NCI-H146 (cell line): ENCODE measurements around the gene NFIL3.
"Not testable (repeated sequence)": the region's sequence is repeated elsewhere in the genome, so short reads cannot be mapped to it uniquely, and the experiment has no call there.

Experiments used
- DNase-seq: peaks from one replicate; lab custom pipeline; 2025; lab: John Stamatoyannopoulos, UW

Gene NFIL3

DNA sequence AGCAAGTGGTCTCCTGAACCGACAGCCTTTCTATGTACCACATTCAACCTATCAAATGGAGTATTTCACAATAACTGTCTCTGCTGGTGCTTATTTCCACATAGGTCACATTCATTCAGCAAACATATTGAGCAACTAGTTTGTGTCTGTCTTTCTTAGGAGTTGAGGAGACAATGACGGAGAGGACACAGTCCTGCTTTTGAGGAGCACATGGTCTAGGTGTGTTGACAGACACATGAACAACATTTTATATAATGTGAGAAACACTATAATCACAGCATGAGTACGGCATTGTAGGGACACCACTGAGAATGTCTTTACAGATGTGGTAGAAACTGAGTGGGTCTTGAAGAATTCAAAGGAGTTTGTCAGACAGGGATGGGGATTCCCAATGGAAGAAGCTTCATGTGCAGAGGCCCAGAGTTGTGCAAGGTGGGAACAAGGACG, 28.5 kb downstream of the NFIL3 start:
- DNase-seq: no peak

DNA sequence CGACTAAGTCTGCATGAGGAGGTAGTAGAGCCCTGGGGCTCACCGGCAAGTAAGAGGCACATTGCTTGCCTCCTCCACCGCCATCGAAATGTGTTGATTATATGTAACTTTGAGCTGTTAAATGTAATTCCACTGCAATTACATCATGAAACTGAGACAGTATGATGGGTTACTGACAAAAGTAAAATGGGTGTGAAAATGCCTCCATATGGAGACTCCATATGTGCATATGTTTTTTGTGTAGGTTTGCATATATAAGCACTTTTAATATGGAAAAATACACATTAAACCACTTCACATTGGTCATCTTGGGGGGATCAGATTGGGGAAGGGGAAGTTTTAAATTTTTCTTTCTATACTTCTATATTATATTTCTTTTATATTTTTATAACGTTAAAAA, 29.8 kb downstream of the NFIL3 start:
- DNase-seq: no peak

DNA sequence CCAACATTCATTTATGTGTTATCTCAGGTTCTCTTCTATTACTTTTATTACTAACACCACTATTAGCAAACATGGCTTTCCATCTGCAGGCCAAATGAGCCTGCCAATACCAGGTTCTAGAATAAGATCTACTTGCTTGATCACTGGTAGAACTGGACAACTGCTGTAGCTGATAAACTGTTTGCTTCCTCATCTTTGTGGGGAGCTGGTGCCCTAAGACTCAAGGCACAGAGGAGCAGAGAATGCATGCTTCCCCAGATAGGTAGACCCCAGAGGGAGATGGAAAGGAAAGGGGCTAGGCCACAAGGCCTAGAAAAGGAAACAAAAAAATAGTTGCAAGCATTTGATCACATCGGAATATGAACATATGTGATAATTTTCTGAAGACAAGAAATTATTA, 31.2 kb downstream of the NFIL3 start:
- DNase-seq: no peak

DNA sequence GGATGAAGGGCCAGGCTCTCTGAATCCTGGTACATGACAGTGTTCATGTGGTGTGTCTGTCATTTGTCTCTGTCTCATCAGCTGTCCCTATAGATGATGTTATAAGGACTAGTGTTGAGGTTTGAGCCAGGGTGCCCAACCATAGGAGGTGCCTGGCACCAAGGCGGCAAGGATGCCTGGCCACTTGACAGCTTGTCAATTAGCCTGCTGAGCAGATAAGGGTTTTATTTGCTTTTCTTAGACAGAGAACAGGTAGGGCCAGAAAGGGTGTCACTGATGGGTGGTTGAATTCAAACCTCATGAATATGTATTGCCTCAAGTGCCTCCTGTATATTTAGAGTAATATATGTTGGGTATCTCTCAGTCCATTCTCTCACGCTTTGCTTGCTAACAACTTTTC, 31.8 kb downstream of the NFIL3 start:
- peak; percentile 15 for DNase-seq

DNA sequence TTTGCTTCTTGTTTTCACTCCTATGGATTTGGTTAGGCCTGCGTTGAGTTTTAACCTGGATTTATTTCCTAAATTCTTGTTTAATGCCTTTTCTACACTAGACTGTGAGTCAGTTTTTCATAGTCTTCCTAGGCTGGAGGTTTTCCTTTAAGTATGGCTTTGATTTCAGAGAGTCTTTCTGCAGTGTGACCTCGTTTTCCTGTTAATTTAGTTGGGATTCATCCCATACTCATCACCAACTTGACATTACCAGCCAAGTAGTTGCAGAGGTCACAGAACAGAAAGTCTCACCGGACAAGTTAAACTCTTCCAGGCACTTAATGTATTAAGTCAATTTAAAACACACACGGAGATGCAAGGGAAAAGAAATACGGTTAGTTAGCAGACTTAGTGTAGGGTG, 32.2 kb downstream of the NFIL3 start:
- no peak for DNase-seq

DNA sequence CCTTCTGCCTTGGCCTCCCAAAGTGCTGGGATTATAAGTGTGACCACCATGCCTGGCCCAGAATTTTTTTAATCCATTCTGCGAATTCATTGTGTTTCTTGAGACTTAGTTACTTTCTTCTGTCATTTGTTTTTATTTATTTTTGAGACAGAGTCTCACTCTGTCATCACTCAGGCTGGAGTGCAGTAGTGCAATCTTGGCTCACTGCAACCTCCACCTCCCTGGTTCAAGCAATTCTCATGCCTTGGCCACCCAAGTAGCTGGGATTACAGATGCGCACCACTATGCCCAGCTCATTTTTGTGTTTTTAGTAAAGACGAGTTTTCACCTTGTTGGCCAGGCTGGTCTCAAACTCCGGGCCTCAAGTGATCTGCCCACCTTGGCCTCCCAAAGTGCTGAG, 33.9 kb downstream of the NFIL3 start:
- DNase-seq: not testable (repeated sequence)

DNA sequence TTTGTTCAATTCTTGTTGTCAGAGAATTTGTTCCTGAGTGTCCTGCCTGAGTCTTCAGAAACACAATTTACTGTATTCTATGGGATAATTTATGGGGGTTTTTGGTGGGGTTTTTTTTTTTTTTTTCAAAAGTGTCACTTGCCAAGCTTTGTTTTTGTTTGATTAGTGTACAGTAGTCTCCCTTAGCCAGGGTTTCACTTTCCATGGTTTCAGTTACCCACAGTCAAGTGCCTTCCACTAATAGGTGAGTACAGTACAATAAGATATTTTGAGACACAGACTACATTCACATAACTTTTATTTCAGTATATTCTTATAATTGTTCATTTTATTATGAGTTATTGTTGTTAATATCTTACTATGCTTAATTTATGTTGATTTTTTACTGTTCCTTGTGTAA, 36.9 kb downstream of the NFIL3 start:
- DNase-seq: no peak

DNA sequence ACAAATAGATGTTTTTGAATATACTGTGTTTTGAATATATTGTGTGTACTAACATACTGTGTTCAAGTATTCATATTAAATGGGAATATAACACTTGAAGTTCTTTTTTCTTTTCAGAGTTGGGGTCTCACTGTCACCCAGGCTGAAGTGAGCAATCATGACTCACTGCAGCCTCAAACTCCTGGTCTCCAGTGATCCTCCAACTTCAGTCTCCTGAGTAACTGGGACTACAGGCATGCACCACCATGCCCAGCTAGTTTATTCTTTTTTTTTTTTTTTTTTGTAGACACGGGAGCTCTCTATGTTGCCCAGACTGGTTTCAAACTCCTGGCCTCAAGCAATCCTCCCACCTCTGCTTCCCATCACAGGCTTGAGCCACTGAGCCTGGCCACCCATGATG, 38.7 kb downstream of the NFIL3 start:
- DNase-seq: no peak

DNA sequence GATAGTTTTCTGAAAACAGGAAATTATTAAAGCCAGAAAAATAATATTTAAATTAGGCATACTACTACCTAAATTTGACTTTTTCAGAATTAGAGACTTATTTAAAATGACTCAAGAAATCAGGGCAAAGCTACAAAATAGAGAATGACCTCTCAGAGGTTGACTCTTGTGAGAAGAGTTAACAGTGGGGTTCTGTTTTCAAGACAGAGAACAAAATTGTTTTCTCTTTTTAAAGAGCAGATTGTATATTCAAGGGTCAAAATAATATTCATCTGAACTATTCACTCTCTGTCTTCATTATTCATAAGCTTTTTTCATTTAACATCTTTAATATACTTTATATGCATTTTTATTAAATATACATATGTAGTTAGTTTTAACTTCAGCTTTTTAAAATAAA, 40.1 kb downstream of the NFIL3 start:
- no peak for DNase-seq

DNA sequence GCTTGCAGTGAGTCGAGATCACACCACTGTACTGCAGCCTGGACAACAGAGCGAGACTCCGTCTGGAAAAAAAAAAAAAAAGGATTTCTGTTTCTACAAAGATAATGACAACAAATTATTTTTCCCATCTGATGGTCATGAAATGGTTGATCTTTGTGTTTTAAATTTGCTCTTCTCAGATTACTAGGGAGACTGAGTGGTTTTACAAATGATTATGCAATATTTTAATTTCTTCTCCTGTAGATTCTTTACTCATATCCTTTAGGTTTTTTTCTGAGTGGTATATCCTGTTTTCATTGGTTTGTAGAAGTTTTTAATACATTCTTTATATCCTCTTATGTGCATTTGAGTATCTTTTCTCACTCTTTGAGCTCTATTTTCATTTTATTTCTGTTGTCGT, 41.3 kb downstream of the NFIL3 start:
- DNase-seq: no peak

DNA sequence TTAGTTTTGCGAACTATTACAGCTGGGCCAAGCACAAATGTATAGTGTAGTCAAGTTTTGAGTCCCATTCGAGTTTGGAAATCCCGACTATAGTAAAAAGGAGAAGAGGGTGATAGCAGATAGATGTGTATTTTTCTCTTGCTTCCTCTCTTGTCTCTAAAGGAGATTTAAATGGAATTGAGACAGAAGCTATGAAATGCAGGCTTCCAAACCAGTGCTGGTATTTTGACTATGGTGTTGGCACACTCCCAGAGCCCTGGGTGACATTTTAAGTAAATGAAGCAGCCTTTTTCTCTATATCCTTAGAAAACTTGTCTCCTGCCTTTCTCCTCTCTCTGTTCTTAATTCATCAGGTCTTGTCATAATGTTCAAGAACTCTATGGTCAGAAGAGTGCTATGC, 44.2 kb downstream of the NFIL3 start:
- no peak for DNase-seq

DNA sequence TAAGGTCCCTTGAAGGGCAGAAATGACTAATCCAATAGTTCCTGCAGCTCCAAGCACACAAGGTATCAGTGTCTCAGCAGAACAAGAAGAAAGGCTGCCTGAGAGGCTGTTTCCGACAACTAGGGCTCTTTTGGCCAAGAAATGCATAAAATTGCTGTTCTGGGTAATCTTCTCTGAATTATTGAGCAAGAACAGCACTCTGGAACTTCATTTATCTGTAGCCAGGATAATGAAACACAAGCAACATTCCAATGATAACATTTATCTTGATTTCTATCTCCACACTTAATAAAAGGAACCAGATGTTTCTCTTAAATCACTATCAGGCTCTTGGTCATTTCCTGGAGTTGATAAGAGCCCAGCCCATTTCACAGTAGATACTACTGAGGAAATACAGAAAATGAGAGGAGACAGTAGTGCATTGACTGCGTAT, 44.9 kb downstream of the NFIL3 start:
- DNase-seq: no peak

DNA sequence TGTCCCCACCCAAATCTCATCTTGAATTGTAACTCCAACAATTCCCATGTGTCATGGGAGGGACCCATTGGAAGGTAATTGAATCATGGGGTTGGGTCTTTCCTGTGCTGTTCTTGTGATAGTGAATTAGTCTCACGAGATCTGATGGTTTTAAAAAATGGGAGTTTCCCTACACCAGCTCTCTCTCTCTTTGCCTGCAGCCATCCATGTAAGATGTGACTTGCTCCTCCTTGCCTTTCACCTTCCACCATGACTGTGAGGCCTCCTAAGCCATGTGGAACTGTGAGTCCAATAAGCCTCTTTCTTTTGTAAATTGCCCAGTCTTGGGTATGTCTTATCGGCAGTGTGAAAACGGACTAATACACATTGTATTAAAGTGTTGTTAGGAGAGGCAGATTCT, 45.6 kb downstream of the NFIL3 start:
- not testable (repeated sequence) for DNase-seq

DNA sequence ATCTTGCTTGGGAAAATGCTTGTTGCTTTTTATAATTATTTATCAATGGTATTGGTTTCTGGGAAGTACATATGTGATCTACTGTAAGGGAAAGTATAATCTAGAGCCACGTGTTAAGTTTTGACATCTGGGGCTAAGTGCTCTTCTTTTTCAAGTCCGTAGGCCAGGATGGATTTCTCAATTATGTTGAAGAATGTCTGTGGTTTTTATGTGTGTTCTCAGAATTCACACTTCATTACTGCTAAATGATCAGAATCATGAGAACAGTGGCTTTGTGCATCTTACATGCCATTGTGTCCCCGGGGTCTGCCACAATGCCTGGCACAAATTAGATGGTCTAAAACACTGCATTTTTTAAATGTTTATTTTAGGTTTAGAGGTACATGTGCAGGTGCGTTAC, 47.4 kb downstream of the NFIL3 start:
- DNase-seq: no peak

DNA sequence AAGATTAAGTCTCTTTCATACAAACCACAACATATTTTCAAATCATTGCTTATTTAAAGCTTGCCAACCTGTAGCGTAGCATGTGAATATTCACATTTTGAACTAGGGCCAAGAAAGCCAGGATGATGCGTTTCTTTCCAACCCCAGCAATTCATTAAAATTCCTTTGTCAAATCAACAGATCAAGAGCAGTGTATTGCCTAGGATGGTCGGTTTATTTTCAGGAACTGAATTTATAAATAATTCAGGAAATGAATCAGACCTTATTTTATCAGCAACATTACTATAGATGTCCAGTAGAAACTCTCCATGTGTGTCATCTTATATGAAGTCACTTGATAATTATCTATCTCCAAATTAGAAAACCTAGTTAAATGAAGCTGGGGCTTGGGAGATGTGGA, 48.7 kb downstream of the NFIL3 start:
- no peak for DNase-seq

DNA sequence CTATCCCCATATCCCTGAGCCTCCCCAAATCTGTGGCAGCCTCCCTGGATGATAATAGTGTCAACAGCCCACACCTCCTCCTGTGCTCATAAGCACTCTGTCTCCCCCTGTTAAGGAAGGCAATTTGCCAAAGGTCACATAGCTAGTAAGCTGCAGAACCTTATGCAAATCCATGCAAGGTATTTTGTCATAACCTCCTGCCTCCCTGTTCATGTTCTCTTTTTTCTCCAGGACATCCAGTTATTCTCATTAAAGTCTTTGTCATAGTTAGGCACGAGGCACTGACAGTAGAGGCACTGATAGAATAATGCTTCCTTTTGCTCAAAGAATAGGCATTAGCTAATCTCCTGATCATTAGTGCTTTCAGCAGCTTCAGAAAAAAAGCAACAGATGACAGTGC, 51.7 kb downstream of the NFIL3 start:
- no peak for DNase-seq

DNA sequence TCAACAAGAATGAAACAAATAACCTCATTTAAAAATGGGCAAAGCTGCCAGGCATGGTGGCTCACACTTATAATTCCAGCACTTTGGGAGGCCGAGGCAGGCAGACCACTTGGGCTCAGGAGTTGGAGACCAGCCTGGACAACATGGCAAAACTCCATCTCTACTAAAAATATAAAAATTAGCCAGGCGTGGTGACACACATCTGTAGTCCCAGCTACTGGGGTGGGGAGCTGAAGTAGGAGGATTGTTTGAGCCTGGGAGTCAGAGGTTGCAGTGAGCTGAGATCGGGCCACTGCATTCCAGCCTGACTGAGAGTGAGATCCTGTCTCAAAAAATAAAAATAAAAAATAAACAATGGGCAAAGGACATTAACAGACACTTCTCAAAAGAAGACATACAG, 53.6 kb downstream of the NFIL3 start:
- not testable (repeated sequence) for DNase-seq

DNA sequence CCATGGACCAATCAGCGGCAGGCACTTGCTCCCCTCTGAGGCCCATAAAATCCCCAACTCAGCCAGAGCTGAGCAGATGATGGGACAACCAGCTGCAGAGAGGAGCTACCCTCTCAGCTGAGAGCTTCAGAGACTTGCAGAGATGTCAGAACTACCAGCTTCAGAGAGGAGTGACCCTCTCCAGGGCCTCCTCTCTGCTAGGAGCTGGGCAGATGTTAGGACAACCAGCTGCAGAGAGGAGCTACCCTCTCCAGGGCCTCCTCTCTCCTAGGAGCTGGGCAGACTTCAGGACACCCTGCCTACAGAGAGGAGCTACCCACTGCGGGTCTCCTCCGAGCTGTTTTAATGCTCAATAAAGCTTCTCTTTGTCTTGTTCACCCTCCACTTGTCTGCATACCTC, 58.9 kb downstream of the NFIL3 start:
- no peak for DNase-seq

DNA sequence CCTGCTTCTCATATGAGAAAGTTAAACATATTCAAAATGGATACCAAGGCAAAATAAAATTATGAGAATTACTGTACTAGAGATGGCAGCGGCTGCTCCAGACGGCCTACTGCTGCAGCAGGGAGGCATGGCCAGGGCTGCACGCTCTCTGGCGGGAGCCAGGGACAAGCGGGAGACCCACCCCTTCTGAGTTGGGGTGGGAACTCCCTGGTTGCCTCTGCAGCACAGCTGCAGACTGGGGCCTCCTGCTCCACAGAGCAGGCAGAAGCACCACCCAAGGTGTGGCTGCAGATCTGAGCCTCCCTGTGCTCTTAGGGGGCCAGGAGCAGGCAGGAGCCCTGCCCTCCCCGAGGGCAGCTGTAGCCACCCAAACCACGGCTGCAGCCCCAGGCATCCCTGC, 59.6 kb downstream of the NFIL3 start:
- DNase-seq: no peak

DNA sequence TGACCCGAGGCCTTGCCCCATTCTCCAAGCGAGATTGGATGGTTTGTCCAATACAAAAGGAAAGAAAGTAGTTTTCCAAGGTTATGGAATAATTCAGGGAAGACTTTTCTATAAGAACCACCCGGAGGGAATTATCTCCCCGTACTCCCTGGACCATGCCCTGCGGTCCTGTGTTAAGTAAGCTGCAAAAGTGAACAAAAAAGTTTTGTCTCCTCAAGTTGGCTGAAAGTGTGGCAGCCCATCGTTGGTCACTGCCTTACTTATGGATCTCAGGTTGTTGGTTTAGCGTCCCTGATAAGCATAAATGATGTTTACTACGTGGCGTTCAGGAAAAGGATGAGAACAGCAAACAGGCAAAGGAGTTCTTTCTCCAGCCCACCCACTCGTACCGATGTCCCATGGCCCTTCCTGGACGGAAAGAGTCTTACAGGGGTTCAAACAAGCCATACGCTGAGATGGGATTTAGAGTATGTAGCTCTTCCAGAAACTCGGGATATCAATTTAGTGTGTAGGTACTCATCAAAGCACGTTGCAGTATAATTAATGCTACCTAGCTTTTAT, 61.5 kb downstream of the NFIL3 start:
- peak; percentile 37 for DNase-seq

DNA sequence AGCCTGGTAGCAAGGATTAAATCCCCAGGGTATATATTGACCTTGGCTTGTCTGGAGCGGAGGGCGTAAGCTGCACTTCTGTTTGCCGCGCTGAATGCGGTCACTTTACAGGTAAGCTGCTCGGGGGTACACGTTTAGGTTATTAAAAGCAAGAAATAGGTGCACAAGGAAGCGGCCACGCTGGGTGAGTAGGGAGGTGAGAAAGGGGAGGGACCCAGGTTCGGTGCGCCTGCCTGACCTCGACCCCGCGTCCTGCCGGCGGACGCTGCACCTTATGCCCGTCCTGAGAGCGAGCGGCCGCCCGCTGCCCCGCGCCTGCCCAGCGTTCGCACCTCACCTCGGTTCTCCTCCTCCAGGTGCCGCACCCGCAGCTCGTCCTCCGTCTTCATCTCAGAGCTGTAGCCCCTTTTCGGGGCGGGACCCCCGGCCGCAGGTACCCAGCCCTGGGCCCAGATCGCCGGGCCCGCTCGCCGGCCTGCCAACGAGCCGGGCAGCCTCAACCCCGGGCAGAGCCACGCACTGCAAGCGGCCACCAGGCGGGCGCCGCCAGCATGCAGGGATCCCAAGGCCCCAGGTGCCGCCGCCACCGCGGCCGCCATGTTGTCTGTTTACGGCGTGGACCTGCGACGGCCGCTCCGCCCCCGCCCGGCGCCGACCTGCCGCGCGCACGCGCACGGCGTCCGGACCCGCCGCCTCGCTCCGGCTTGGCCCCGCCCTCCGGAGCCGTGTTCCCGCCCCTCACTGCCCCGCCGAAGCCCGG, 62.2 kb downstream of the NFIL3 start, which contains the start of gene AUH:
TSS of gene AUH (minus strand) at position 628 of the 760 bp plus-strand sequence. CDS start at position 599, 29 bp downstream.
- peak; percentile 77 for DNase-seq

DNA sequence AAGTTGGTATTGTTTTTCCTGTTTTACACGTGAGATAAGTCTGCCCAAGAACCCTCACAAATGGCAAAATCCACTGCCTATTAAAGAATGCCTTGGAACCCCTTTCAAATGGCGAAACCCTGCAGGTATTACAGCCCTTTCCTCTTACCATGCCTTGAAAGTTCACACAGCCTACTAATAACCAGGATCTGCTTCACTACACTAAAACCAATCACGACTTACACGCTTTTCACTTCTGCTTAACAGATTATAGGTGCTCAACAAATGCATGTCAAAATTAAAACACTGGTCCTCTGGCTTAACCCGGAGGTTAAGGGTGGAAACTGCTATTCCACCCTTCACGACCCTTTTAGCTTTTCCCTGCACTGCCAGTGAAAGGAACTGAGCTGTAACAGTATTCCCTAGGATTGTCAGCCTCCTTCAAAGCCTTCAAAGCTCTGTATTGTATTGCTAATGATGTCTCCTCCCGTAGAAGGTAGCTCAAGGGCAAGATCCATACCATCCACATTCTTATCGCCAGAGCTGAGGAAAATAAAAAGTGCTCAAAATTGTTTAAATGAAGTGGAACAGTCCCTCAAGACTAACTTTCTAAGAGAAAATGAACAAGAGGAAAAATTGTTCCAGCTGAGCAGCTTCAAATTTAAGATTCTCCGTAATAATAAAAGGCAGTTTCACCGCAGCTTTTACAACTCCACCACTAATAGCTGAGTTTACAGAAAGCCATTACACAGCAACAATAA, 62.9 kb downstream of the NFIL3 start:
- DNase-seq: peak; percentile 9
